Measurements from ENCODE around the gene C4orf33.
"Not testable (repeated sequence)": the region's sequence is repeated elsewhere in the genome, so short reads cannot be mapped to it uniquely, and the experiment has no call there.

- not testable (repeated sequence) for TF ChIP-seq CTCF, POLR2A (IDR thresholded peaks at IDR 0.05)
These were observed 30.7 kb downstream of the C4orf33 start for GRCh38 chr4:129126614-129127013.

Measured in right lobe of liver (tissue), 4 donors.